Central memory CD4-positive, alpha-beta T cell (primary cell): ENCODE measurements around the gene IQGAP2.

Source experiments
- DNase-seq: peaks from one replicate; pipeline ENCODE4 v3.0.0; 2022

Gene IQGAP2

DNA sequence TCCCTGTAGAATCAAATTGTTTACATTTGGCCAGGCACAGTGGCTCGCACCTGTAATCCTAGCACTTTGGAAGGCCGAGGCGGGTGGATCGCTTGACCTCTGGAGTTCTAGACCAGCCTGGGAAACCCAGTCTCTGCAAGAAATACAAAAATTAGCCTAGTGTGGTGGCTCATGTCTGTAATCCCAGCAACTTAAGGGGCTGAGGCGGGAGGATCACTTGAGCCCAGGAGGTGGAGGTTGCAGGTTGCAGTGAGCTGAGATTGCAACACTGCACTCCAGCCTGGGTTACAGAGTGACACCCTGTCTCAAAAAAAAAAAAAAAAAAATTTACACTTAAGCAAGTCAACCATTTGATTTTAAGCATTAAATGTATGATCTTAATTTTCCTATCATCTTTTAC is 17.5 kb upstream of the IQGAP2 start:
- no peak for DNase-seq

DNA sequence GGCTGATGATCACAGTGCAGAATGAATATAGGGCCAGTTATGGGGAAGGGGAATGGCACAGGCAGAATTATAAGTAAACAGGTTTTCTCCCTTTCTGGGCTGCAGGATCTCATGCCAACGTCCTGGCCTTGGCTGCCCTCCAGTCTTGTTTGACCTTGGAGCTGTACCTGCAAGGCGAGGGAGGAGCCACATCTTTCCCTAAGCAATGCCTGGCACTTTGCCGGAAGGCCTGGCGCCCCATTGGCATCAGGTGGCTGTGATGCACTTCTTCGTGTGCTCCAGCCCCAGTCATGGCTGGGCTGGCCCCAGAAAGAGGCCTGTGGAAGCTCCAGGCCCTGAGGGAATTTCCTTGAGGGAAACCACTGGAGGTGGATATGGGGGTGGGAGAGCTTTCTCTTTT is 16.7 kb upstream of the IQGAP2 start:
- DNase-seq, result no peak

DNA sequence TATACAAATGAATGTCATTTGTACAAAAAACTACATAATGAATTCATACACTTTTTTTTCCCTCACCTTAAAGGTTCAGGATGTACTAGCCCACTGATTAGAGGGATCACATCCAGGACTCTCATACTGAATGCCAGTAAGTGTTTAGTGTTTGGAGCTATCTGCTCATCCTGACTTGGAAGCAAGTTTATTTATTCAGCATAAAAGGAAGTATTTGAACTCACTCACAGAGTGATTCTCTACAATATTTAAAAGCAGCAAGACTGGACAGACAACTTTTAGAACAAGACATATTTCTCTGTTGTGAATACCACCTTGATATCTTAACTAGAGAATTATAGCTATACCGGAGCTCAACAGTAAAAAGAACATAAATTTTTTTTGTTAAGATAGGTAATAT is 14.8 kb upstream of the IQGAP2 start:
- DNase-seq, result no peak

DNA sequence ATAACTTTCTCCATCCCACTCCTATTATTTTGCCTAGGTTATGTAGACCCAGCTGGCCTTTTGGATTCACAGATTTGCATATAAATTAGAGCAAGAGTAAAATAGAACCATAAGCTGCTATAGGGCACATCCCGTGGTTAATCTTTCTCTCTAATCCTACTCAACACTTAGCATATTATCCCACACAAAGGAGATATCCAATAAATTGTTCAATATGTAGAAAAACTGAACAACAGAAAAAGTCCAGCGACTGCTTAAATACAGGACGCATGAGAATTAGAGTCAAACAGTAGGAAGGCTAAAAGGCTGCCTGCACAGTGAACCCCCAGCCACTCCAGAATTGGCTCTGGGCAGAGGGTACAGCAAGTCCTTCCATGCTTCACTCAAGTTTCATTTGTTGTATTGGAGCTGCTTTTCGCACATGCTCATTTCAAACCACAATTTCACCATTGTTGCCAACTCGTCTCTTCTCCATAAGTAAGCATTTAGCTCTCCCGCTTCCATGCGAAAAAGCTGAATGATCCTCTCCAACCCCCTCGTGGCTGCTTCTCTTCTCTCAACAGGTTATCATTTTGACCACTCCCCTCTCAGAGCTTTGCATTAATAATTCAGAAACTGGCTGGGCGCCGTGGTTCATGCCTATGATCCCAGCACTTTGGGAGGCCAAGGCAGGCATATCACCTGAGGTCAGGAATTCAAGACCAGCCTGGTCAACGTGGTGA is 14.1 kb upstream of the IQGAP2 start:
- DNase-seq, result no peak

DNA sequence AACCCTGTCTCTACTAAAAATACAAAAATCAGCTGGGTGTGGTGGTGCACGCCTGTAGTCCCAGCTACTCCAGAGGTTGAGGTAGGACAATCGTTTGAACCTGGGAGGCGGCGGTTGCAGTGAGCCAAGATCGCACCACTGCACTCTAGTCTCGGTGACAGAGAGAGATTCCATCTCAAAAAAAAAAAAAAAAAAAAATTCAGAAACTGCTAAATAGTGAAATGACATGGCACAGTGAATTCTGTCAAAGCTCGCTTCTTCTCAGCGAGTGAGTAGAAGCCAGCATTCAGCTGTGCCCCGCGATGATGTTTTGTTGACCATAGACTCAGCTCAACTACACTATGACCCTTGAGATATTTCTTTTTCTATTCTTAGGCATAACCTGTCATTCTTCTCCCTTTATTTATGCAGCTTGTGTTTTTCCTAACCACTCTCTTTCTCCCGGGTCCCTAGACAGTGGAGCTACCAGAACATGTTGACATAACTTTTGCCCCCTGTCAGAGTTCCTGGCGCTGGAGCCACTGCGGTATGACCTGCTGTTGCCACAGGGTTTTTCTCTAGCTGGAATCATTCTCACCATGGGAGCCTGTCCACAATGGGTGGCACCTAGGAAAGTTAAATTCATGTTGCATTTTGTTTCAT is 13.5 kb upstream of the IQGAP2 start:
- DNase-seq, result no peak

DNA sequence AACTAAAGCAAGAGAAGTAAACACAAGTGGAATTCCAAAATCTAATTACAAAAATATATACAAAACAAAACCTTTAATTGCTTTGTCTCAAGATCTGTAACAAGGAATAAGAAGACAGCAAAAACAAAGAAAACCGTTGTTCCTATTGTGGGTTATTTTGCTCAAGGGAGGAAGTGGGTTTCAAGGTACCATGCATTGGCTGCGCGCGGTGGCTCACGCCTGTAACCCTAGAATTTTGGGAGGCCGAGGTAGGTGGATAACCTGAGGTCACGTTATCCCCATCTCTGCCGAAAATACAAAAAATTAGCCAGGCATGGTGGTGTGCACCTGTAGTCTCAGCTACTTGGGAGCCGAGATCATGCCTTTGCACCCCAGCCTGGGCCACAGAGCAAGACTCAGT is 12.1 kb upstream of the IQGAP2 start:
- peak; percentile 24 for DNase-seq

DNA sequence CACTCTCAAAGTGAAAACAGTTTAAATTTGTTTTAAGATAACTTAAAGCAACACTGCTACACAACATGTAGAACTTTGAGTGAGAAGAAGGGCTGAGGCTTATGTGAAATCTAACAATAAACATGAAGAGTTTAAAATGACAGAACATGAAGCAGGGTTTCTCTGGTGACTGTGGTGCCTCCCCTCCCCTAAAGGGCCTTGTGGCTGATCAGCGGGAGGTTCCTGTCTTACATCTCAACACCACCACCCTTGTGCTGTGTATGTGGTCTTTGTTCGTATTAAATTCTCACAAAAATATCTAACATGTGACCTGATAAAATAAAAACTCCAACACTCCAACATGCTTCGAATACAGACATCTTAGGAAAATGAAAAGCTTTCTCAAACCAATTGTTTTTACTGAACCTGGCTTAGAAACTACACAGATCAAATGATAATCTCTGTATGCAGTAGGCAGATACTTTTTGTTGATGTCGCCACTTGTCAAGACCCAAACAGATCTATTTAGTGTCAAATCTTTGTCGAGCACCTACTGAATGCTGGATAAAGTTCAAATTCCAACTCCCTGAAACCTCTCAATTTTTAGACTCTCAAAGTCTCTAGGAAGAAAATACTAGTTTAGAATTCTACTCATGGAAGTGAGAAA is 9.9 kb upstream of the IQGAP2 start:
- DNase-seq, result no peak

DNA sequence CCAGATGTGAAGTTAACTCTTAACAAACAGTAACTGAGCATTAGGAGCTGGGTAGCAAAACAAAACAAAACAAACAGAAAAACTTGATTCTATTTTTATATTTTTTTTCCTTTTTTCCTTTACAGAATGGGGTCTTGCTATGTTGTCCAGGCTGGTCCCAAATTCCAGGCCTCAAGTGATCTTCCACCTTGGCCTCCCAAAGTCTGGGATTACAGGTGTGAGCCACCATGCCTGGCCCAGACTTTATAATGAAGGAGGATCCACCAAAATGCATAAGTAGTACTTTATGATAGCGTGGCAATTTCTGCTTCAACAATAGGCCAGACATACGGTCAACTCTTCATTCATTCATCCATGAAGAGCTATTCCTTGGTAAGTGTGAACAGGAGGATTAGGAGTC is 5.9 kb upstream of the IQGAP2 start:
- DNase-seq, result no peak

DNA sequence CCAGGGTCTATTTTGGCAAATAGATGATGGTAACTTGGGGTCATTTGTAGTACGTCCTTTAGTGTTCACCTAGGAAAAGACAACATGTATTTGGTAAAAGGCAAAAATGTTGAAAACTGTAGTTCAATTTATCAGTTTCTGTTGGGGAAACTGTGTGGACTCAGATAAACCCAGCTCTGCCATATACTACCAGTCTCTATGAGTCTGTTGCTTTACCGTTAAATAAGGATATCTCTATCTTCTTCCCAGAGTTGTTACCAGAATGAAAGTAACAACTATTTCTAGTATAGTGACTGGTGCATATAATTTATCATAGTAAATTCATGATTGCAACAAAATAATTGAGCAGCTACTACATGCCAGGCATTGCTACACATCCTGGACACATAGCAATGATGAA is 3.8 kb upstream of the IQGAP2 start:
- DNase-seq, result no peak

DNA sequence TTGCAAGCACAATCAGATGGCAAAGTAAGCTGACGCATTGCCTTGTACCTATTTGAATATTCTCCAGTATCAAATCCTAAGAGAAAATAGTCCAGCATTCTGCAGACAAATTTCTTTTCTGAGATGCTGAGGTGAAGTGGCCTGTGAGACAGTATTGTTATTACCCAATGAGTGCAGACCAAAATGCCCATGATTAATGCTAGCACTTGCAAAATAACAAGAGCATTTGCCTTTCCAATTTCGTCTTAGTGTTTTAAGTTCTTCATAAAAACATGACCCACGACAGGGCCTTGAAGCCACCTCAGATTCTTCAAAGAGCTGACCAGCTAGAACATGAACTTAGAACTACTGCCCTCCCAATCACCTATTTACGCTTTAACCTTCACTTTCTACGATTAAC is 2.6 kb upstream of the IQGAP2 start:
- DNase-seq, result no peak

DNA sequence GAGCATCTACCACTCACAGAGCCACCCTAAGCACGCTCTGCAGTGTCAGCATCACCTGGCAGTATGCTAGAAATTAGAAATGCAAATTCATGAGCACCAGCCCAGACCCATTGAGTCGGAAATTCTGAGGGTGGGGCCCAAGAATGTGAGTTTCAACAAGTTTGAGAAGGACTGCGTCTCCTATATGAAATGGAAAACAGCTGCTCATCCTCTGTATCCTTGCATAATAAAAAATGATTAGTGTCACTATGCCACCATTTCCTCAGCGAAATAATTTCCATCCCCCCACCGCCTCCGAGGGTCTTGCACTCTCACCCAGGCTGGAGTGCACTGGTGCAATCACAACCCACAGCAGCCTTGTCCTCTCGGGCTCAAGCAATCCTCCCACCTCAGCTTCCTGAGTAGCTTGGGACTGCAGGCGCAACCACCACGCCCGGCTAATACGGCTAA is 1.3 kb upstream of the IQGAP2 start:
- DNase-seq, result peak; percentile 34

DNA sequence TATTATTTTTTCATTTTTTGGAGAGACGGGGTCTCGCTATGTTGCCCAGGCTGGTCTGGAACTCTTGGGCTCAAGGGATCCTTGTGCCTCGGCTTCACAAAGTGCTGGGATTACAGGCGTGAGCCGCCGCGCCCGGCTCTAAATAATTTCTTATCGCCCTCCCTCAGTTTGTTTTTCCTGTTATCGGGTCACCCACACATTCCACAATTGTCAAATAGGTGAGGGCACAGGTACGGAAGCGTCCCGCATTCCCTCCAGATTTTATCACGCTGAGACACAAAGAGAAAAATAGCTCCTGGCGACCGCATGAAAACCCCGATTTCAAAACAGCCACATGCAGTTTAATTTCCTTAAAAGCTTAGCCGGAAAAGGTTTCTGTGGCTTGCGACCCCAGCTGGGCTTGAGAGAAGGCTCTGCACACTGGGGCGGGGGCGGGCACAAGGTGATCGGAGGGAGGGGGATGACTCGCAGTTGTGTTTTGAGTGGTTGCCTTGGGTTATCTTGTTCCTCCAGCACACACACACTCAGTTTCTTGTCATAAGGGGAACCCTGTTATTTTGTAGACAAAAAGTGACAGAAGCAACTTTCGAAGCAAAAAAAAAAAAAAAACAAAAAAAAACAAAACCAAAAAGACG is 717 bp upstream of the IQGAP2 start:
- peak; percentile 89 for DNase-seq

DNA sequence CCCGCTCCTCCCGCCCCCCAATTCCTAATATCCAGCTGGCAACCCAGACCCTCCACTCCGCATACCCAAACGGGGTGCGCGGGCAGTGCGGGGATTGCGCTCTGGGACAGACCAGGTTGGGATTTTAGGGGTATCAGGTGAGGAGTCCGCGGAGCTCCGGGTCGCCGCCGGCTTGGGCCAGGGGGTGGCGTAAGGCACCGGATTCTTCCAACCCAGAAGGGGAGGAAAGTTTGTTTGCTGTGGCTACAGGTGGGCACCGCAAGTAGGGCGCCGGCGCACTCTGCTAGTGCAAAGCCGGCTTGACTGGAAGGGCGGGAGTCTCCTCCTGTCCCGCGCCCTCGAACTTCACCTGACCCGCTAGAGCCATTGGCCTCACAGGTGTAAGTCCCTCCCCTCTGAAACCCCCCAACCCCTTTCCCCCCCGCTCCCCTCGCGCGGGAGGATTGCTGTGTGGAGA is 709 bp downstream of the IQGAP2 start:
- DNase-seq, result peak; percentile 77

DNA sequence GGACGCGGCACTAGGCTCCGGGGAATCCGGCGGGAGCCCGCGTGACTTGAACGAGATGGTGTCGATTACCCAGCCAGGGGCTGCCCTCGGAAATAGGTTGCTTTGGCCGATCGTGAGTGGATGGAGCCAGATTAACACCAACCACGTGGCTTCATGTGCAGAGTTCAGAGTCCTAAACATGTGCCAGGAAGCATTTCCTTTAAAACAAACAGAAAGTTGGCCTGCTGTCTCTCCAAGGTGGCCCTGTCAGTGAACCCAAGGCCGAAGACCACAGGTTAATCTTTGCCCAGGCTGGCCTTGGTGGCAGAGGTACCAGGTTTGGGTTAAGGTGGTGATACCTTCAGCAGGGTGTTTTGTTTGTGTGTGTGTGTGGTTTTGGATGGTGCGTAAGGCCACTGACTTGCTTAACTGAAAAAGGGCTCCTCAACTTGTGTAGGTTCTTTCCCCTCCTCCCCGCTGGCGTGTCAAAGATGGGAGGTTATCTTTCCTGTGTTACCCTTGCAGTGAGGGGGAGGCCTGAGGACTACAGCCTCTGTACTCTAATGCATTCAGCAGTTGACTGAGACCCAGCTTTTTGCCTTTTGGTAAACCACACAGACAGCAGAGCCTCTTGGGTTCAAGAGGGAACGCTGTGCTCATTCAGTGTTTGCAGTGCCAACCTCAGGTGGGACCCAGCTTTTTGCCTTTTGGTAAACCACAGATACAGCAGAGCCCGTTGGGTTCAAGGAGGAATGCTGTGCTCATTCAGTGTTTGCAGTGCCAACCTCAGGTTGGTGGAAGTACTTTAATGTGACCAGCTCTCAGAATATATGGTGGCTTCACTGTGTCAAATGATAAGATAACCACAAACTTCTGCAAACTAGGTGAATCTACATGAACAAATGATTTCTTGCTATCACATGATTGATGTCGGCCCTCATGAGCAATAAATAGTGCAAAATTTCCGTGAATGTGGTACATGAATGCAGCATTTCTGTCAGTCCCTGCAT is 1.4 kb downstream of the IQGAP2 start:
- DNase-seq, result peak; percentile 83

DNA sequence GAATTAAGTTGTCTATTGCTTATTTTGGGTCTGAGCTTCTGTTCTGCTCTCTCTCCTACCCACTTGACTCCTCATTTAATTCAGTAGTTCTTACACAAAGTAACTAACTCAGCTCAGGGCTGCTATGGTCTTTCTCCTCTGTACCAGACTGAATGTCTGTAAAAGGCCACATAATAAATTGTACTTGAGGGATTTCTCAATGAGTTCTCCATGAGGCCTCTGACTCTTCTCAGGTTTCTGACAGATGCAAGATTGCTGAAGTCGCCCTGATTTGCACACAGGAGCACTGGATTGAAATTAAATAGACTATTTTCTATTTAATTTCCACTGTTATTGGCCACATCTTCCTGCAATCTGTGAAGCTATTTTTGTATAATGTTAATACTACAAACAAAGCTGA is 2.9 kb downstream of the IQGAP2 start:
- no peak for DNase-seq

DNA sequence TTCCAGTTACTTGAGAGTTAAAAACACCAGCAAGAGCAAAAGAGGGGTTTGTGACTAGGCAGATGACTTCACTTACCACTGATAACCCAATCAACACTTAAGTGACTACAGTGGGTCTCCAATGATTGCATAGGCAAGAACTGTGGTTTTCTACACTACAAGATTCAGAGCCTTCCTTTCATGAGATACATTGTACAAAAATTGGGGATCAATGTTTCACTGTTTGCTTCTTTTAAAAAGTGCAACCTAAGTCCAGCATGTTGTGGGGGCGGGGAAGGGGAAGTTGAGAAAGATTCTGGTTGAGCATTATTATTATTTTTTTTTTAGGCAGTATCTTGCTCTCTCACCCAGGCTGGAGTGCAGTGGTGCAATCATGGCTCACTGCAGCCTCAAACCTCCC is 3.6 kb downstream of the IQGAP2 start:
- no peak for DNase-seq

DNA sequence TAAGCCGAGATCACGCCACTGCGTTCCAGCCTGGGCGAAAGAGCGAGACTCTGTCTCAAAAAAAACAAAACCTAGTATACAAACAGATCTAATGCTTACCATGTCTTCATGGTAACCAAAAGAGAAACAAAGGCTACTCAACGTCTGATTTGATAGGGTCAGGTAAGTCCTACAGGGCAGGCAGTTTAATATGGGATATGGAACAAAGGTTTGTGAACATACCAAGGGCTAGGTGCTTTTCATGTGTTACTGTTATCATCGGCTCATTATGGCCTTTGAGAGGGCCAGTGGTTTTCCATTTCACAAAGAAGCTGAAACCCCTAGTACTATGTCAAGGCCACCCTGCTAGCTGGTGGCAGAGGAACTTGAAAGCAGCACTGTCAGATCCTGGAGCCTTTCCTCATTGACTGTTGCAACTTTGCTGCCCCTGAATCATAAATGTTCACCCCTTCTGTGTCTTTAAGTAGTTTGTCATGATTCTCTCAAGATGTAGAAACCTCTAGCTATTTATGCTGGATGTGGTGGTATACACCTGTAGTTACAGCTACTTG is 5.1 kb downstream of the IQGAP2 start:
- DNase-seq, result no peak

DNA sequence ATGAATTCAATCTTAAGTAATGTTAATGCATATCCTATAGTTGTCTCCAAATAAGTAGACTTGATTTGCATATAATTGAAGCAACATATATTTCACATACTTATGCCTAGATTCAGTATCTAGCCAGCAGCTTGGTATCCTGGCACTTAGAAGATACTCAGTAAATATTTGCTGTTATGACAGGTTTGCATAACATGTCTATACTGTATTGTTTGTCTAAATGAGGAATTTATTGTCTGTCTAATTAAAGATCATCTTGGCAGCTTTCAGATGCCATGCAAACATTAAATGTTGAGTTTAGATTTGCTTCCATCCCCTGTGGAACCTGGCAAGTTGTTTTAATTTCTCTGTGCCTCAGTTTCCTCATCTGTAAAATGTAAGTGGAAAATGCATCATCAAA is 9.4 kb downstream of the IQGAP2 start:
- no peak for DNase-seq

DNA sequence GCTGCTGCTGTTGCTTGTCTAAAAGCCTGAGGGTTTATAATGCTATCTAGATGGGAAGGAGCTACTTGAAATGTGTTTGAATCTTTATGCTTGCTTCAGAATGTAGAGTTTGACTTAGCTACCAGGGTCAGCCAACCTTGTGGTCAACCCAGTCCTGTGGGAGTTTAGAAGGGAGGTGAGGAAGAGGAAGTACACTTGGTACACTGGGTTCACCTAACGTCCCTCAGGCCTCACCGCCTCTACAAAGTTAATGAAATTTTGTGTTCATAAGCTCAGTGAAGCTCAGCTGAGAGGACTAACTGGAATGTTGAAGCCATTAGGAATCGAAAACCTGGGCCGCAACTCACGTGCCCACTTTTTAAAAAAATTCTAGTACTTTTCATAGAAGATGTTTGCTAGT is 10.7 kb downstream of the IQGAP2 start:
- no peak for DNase-seq

DNA sequence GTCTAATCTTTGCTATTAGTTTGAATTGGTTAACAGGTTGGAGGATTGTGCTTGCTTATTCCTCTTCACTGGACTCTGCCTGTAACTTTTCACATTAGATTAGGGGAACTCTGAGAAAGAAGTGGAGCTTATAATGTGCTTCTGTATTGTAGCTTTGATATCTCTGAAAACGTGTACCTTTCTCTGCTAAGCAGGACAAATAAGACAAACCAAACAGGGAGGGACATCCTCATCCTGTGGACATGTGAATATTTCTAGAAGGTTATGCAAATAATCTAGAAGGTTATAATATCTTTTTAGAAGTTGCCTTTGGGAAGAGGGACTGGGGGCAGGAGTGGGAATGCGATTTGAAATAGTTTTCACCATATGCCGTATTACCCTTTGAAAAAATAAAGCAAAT is 11.7 kb downstream of the IQGAP2 start:
- no peak for DNase-seq

DNA sequence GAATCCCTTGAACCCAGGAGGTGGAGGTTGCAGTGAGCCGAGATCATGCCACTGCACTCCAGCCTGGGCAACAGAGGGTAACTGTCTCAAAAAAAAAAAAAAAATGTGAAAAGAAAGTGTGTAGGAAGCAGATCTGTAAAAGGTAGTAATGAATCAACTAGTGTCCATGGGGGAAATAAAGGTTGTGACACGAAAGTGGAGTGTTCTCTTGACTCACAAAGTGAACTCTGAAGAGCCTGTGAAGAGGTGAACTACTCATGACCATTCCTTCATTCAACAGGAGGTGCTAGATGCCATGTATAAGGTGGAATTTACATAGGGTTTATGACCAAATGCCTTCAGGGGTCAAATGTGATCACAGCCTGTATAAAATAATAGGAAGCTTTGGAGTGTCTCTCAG is 12.8 kb downstream of the IQGAP2 start:
- DNase-seq, result no peak
